Measurements from ENCODE around the gene NFATC2.

DNA sequence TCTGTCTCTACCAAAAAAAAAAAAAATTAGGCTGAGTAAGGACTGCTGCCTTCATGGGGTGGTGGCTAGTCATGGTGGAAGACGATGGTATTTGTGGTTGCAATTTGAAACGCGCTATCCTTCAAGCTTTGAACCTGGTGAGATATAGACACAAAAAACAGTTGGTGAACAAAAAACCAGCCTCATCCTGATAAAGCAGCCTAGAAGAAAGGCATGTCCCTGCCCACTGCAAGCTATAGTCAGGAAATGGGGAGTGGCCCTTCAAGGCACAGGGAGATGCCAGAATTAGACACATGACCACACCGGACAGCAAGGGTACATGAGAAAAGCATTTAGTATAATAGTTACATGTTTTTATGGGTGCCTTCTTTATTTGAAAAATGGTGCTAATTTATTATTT, 193.6 kb downstream of the NFATC2 start:
- TF ChIP-seq POLR2AphosphoS5 (IDR thresholded peaks at IDR 0.05; ENCODE audit: low read depth) (no peak), REST (IDR thresholded peaks at IDR 0.05; ENCODE audit: insufficient replicate concordance, low read depth) (no peak)
- TF ChIP-seq, protein P1, sequence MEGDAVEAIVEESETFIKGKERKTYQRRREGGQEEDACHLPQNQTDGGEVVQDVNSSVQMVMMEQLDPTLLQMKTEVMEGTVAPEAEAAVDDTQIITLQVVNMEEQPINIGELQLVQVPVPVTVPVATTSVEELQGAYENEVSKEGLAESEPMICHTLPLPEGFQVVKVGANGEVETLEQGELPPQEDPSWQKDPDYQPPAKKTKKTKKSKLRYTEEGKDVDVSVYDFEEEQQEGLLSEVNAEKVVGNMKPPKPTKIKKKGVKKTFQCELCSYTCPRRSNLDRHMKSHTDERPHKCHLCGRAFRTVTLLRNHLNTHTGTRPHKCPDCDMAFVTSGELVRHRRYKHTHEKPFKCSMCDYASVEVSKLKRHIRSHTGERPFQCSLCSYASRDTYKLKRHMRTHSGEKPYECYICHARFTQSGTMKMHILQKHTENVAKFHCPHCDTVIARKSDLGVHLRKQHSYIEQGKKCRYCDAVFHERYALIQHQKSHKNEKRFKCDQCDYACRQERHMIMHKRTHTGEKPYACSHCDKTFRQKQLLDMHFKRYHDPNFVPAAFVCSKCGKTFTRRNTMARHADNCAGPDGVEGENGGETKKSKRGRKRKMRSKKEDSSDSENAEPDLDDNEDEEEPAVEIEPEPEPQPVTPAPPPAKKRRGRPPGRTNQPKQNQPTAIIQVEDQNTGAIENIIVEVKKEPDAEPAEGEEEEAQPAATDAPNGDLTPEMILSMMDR (IDR thresholded peaks at IDR 0.05; ENCODE audit: insufficient read depth, low read length): no peak

Data from HL-60 (cell line).